IMR-90 (cell line): Measurements from ENCODE around the gene SDHA. TPM values are rescaled to one million over a fixed set of nuclear protein-coding genes. Genes with fewer than 3 reads are reported as not detected.

Experiments used
- ATAC-seq: fragments of 200-7000 bp; cut with Tn5 transposase; 2 replicates; pipeline ENCODE4 v1.9.1; 2020; ENCODE audit warnings: low read depth, mild to moderate bottlenecking, moderate library complexity
- BruUV-seq: library from RNA; stranded (reverse); fragments of 400-500 nt; replicated peaks from 2 replicates; lab custom pipeline; 2021; lab: Mats Ljungman, UMichigan
- CTCF ChIA-PET: fragments of 300-600 bp; formaldehyde crosslinking; extraction: SDS; loops from one replicate; lab custom pipeline; 2021; ENCODE audit warnings: antibody characterized with exemption; lab: Yijun Ruan, JAX
- POLR2A ChIA-PET: fragments of 300-600 bp; sonication (Branson Sonifier 250); formaldehyde crosslinking; loops from one replicate; lab custom pipeline; 2022; ENCODE audit warnings: antibody characterized with exemption; ENCODE audit not compliant: unreplicated experiment; lab: Charles Lee
- DNase-seq: peaks from one replicate; pipeline ENCODE4 v3.0.0; 2013
- H2AFZ ChIP-seq: replicated peaks from 2 replicates; pipeline ENCODE3; 2013; ENCODE audit warnings: low read length, mild to moderate bottlenecking; ENCODE audit not compliant: poor library complexity
- H2AK5ac ChIP-seq: 2 replicates; pipeline ENCODE4 v1.6.1; 2013; ENCODE audit warnings: low read depth, low read length, inconsistent platforms
- H2AK9ac ChIP-seq: replicated peaks from 2 replicates; pipeline ENCODE3; 2013; ENCODE audit warnings: mild to moderate bottlenecking, low read depth, low read length, moderate library complexity; ENCODE audit not compliant: poor library complexity
- H2BK120ac ChIP-seq: 2 replicates; pipeline ENCODE4 v1.6.1; 2013; ENCODE audit warnings: low read depth, low read length, inconsistent platforms
- H2BK15ac ChIP-seq: 3 replicates; pipeline ENCODE4 v1.6.1; 2013; ENCODE audit warnings: low read depth, low read length, inconsistent platforms
- H2BK20ac ChIP-seq: 2 replicates; pipeline ENCODE4 v1.6.1; 2013; ENCODE audit warnings: low read depth, mild to moderate bottlenecking, inconsistent platforms, low read length, moderate library complexity
- H2BK5ac ChIP-seq: 2 replicates; pipeline ENCODE4 v1.6.1; 2013; ENCODE audit warnings: mild to moderate bottlenecking, low read depth, low read length, inconsistent platforms; ENCODE audit not compliant: poor library complexity, severe bottlenecking
- H3K14ac ChIP-seq: replicated peaks from 2 replicates; pipeline ENCODE4 v1.6.1; 2013; ENCODE audit warnings: low read depth, low read length, inconsistent platforms
- H3K18ac ChIP-seq: 2 replicates; pipeline ENCODE4 v1.6.1; 2013; ENCODE audit warnings: low read depth, low read length, control low read depth
- H3K23ac ChIP-seq: 2 replicates; pipeline ENCODE4 v1.6.1; 2013; ENCODE audit warnings: low read depth, low read length, inconsistent platforms
- H3K27ac ChIP-seq: 2 replicates; pipeline ENCODE4 v1.5.1; 2013; ENCODE audit warnings: mild to moderate bottlenecking, control low read depth, low read length; ENCODE audit not compliant: insufficient read depth
- H3K27me3 ChIP-seq: 2 replicates; pipeline ENCODE4 v1.6.1; 2013; ENCODE audit warnings: low read length; ENCODE audit not compliant: control insufficient read depth, insufficient read depth
- H3K36me3 ChIP-seq: 2 replicates; pipeline ENCODE4 v1.6.1; 2013; ENCODE audit warnings: low read length, mixed read lengths; ENCODE audit not compliant: control insufficient read depth, insufficient read depth
- H3K4ac ChIP-seq: 2 replicates; pipeline ENCODE4 v1.6.1; 2013; ENCODE audit warnings: low read depth, low read length, inconsistent platforms
- H3K4me1 ChIP-seq: 2 replicates; pipeline ENCODE4 v1.6.1; 2013; ENCODE audit warnings: low read length, mixed read lengths; ENCODE audit not compliant: control insufficient read depth, insufficient read depth
- H3K4me2 ChIP-seq: 2 replicates; pipeline ENCODE4 v1.6.1; 2013; ENCODE audit warnings: low read depth, mild to moderate bottlenecking, control low read depth, low read length, moderate library complexity
- H3K4me3 ChIP-seq: 2 replicates; pipeline ENCODE4 v1.5.1; 2013; ENCODE audit warnings: low read depth, mild to moderate bottlenecking, control low read depth, low read length, moderate library complexity; ENCODE audit not compliant: insufficient read depth
- H3K56ac ChIP-seq: 2 replicates; pipeline ENCODE4 v1.6.1; 2013; ENCODE audit warnings: low read length, inconsistent platforms; ENCODE audit not compliant: insufficient read depth; ENCODE audit errors: extremely low read depth
- H3K79me1 ChIP-seq, 2 experiments: 2 replicates each; pipeline ENCODE4 v1.6.1; 2013; ENCODE audit warnings: low read length in 2 of 2, inconsistent platforms in 1 of 2, low read depth in 1 of 2
- H3K9ac ChIP-seq: 2 replicates; pipeline ENCODE4 v1.6.1; 2013; ENCODE audit warnings: low read depth, low read length, control low read depth
- H3K9me1 ChIP-seq: 2 replicates; pipeline ENCODE4 v1.6.1; 2013; ENCODE audit warnings: low read length, inconsistent platforms; ENCODE audit not compliant: insufficient read depth
- H3K9me3 ChIP-seq: 2 replicates; pipeline ENCODE4 v1.6.1; 2013; ENCODE audit warnings: low read length; ENCODE audit not compliant: control insufficient read depth, insufficient read depth
- H4K20me1 ChIP-seq: 2 replicates; pipeline ENCODE4 v1.6.1; 2013; ENCODE audit warnings: low read length, inconsistent platforms; ENCODE audit not compliant: insufficient read depth
- H4K5ac ChIP-seq: 2 replicates; pipeline ENCODE4 v1.6.1; 2013; ENCODE audit warnings: mild to moderate bottlenecking, low read depth, low read length, control low read depth
- H4K8ac ChIP-seq, 2 experiments: 2 replicates each; pipeline ENCODE4 v1.6.1; 2013; ENCODE audit warnings: low read depth in 2 of 2, low read length in 2 of 2, control low read depth in 1 of 2, inconsistent platforms in 1 of 2
- H4K91ac ChIP-seq: 2 replicates; pipeline ENCODE4 v1.6.1; 2013; ENCODE audit warnings: low read depth, low read length, inconsistent platforms; ENCODE audit not compliant: insufficient read depth
- BHLHE40 ChIP-seq: fragments of 150-350 bp; IDR thresholded peaks from 2 replicates; pipeline ENCODE4 v1.6.1; 2016; ENCODE audit warnings: mild to moderate bottlenecking, low read depth, low read length
- CEBPB ChIP-seq: IDR thresholded peaks from 2 replicates; pipeline ENCODE4 v1.6.1; 2012; ENCODE audit warnings: low read depth, low read length, improper control_type of control experiment
- CHD1 ChIP-seq: IDR thresholded peaks from 2 replicates; pipeline ENCODE4 v1.6.1; 2012; ENCODE audit warnings: low read depth, low read length, improper control_type of control experiment
- FOS ChIP-seq: fragments of 150-350 bp; IDR thresholded peaks from 2 replicates; pipeline ENCODE4 v1.6.1; 2016; ENCODE audit warnings: low read depth, low read length
- MAFK ChIP-seq: IDR thresholded peaks from 2 replicates; pipeline ENCODE4 v1.6.1; 2012; ENCODE audit warnings: low read depth, low read length, improper control_type of control experiment
- MAZ ChIP-seq: IDR thresholded peaks from 2 replicates; pipeline ENCODE4 v1.6.1; 2012; ENCODE audit warnings: low read depth, mild to moderate bottlenecking, low read length, improper control_type of control experiment, moderate library complexity, borderline replicate concordance
- MXI1 ChIP-seq: IDR thresholded peaks from 2 replicates; pipeline ENCODE4 v1.6.1; 2012; ENCODE audit warnings: low read depth, mild to moderate bottlenecking, low read length, moderate library complexity, borderline replicate concordance
- NFE2L2 ChIP-seq: fragments of 150-350 bp; IDR thresholded peaks from 2 replicates; pipeline ENCODE4 v1.6.1; 2016; ENCODE audit warnings: low read depth, mild to moderate bottlenecking, low read length
- POLR2A ChIP-seq: IDR thresholded peaks from 2 replicates; pipeline ENCODE4 v1.6.1; 2012; ENCODE audit warnings: mild to moderate bottlenecking, low read depth, low read length
- RAD21 ChIP-seq: IDR thresholded peaks from 2 replicates; pipeline ENCODE4 v1.6.1; 2012; ENCODE audit warnings: low read length, improper control_type of control experiment
- RCOR1 ChIP-seq: IDR thresholded peaks from 2 replicates; pipeline ENCODE4 v1.6.1; 2012; ENCODE audit warnings: mild to moderate bottlenecking, low read length, improper control_type of control experiment; ENCODE audit not compliant: insufficient replicate concordance
- RFX5 ChIP-seq: IDR thresholded peaks from 2 replicates; pipeline ENCODE4 v1.8.0; 2012; ENCODE audit warnings: low read depth, mild to moderate bottlenecking, low read length, moderate library complexity
- SMC3 ChIP-seq: fragments of 150-350 bp; IDR thresholded peaks from 2 replicates; pipeline ENCODE4 v1.6.1; 2016; ENCODE audit warnings: low read depth, mild to moderate bottlenecking, antibody characterized with exemption, low read length, moderate library complexity
- WGBS, 2 experiments: methylation state at CpG; one replicate each; pipeline versions ENCODE4 v1.1.5 to v1.1.7; 2013; ENCODE audit warnings: missing lambda C conversion rate in 2 of 2; ENCODE audit not compliant: insufficient read length in 1 of 2; ENCODE audit errors: extremely low coverage in 2 of 2; 5-methylcytosine and 5-hydroxymethylcytosine counted together
- dilution Hi-C: fragments of 300-500 bp; cut with HindIII; formaldehyde crosslinking; loops from one replicate; pipeline ENCODE4 v1.14.3; 2018; ENCODE audit warnings: low sequenced_read_pairs; ENCODE audit not compliant: unreplicated experiment
- in situ Hi-C: fragments of 300-500 bp; cut with MboI; formaldehyde crosslinking; loops from 3 replicates; pipeline ENCODE4 v1.14.3; 2019; ENCODE audit warnings: low sequenced_read_pairs, inconsistent platforms, mixed read lengths
- intact Hi-C: fragments of 100-400 bp; cut with micrococcal nuclease; formaldehyde crosslinking; loops from 2 replicates; pipeline ENCODE4 v1.10.0; 2022
- polyA plus RNA-seq, 3 experiments: library from polyadenylated mRNA; depleted of rRNA; stranded (reverse); fragments of >200 nt; gene quantifications; 2 replicates each; pipeline ENCODE4 v1.2.3, GENCODE V29; 2012; ENCODE audit warnings: low replicate concordance in 1 of 3
- total RNA-seq: library from RNA; depleted of rRNA; stranded (reverse); fragments of >200 nt; gene quantifications from 2 replicates; pipeline ENCODE4 v1.2.3, GENCODE V29; 2012
- TF ChIP-seq, protein P1 (sequence below): fragments of 150-350 bp; IDR thresholded peaks from 2 replicates; pipeline ENCODE4 v1.6.1; 2017; ENCODE audit warnings: mild to moderate bottlenecking, antibody characterized with exemption, low read length, low read depth
- TF ChIP-seq, protein P2 (sequence below): conservative IDR thresholded peaks from 2 replicates; pipeline ENCODE4 v1.5.1; 2012; ENCODE audit warnings: mild to moderate bottlenecking, low read depth, low read length, improper control_type of control experiment
- TF ChIP-seq, protein P3 (sequence below): fragments of 150-350 bp; IDR thresholded peaks from 2 replicates; pipeline ENCODE4 v1.6.1; 2016; ENCODE audit warnings: low read depth, mild to moderate bottlenecking, low read length, moderate library complexity, borderline replicate concordance

The SDHA gene
- total and polyA plus RNA-seq, 2 of the 4 experiments (the other 2 are of a cell fraction): 105 to 121 TPM

DNA sequence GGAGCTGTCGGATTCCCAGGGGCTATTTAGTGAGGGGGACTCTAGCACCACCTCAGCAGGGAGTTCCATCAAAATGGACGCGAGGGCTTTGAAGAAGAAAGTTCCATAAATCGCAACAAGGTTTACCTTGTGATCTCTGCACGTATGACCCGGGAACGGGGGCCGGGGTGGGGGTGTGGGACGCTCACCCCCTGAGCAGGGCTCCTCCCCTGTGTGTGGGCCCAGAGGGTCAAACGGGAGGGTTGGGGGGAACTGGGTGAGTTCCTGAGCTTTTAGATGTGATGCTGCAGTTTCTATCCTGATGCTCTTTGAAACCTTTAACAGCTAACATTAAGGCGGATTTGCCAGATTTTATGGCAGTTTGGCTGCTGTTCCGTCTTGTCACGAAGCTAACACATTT, 45.7 kb upstream of the SDHA start:
- H2AFZ ChIP-seq: no peak overlapping the region
- H3K4ac ChIP-seq: no peak overlapping the region
- H3K36me3 ChIP-seq: no peaks in the 10 kb centered on the region
- H4K5ac ChIP-seq: no peak overlapping the region
- H4K20me1 ChIP-seq: no peaks in the 10 kb centered on the region
- DNase-seq (no peak), ATAC-seq (no peak)
- no peak overlapping the region for H3K18ac ChIP-seq
- H3K14ac ChIP-seq: no peak overlapping the region
- in situ Hi-C loops: no loop called here
- no peak overlapping the region for H3K9ac ChIP-seq
- H2BK120ac ChIP-seq: no peak overlapping the region
- H2AK9ac ChIP-seq: no peak overlapping the region
- H2BK20ac ChIP-seq: no peak overlapping the region
- H2BK5ac ChIP-seq: no peak overlapping the region
- TF ChIP-seq, protein P1, sequence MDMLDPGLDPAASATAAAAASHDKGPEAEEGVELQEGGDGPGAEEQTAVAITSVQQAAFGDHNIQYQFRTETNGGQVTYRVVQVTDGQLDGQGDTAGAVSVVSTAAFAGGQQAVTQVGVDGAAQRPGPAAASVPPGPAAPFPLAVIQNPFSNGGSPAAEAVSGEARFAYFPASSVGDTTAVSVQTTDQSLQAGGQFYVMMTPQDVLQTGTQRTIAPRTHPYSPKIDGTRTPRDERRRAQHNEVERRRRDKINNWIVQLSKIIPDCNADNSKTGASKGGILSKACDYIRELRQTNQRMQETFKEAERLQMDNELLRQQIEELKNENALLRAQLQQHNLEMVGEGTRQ: no peak
- TF ChIP-seq, protein P2, sequence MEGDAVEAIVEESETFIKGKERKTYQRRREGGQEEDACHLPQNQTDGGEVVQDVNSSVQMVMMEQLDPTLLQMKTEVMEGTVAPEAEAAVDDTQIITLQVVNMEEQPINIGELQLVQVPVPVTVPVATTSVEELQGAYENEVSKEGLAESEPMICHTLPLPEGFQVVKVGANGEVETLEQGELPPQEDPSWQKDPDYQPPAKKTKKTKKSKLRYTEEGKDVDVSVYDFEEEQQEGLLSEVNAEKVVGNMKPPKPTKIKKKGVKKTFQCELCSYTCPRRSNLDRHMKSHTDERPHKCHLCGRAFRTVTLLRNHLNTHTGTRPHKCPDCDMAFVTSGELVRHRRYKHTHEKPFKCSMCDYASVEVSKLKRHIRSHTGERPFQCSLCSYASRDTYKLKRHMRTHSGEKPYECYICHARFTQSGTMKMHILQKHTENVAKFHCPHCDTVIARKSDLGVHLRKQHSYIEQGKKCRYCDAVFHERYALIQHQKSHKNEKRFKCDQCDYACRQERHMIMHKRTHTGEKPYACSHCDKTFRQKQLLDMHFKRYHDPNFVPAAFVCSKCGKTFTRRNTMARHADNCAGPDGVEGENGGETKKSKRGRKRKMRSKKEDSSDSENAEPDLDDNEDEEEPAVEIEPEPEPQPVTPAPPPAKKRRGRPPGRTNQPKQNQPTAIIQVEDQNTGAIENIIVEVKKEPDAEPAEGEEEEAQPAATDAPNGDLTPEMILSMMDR: no peak
- TF ChIP-seq, protein P3, sequence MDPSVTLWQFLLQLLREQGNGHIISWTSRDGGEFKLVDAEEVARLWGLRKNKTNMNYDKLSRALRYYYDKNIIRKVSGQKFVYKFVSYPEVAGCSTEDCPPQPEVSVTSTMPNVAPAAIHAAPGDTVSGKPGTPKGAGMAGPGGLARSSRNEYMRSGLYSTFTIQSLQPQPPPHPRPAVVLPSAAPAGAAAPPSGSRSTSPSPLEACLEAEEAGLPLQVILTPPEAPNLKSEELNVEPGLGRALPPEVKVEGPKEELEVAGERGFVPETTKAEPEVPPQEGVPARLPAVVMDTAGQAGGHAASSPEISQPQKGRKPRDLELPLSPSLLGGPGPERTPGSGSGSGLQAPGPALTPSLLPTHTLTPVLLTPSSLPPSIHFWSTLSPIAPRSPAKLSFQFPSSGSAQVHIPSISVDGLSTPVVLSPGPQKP: no peak
- TF ChIP-seq MAZ: no peak
- no peak for TF ChIP-seq MXI1
- no peak for TF ChIP-seq RAD21
- no peak for TF ChIP-seq CHD1
- no peak for TF ChIP-seq MAFK
- no peak for TF ChIP-seq SMC3
- no peak for TF ChIP-seq POLR2A
- TF ChIP-seq FOS: no peak
- no peak for TF ChIP-seq BHLHE40
- no peak for TF ChIP-seq CEBPB
- TF ChIP-seq RCOR1: no peak
- no peak for TF ChIP-seq NFE2L2
- TF ChIP-seq RFX5: no peak
- H3K56ac ChIP-seq: no peak overlapping the region
- H3K4me2 ChIP-seq: no peak overlapping the region
- peaks cover 4% of the 10 kb centered on the region for H3K27me3 ChIP-seq
- H3K9me3 ChIP-seq: no peaks in the 10 kb centered on the region
- H2AK5ac ChIP-seq: no peak overlapping the region
- H2BK15ac ChIP-seq: no peak overlapping the region
- no peak overlapping the region for H3K27ac ChIP-seq
- ChIA-PET CTCF (interaction anchor here (2.2 kb wide), 1 partner anchor 16 kb away, joined by 7 read pairs; no protein-coding TSS in a partner anchor), POLR2A (no interaction called here)
- BruUV-seq: no TSS peak
- intact Hi-C loops: no loop called here
- H3K9me1 ChIP-seq: peaks cover 18% of the 10 kb centered on the region; the same call in 1 of the 2 replicates
- WGBS, 2 experiments: 84% methylated on average over 11 of the region's 13 CpGs; no CpG with 5 or more reads in 1 of the 2 experiments
- H3K79me1 ChIP-seq: no peaks in the 10 kb centered on the region; a peak in 1 of 4 replicates
- H3K4me1 ChIP-seq: peaks cover 19% of the 10 kb centered on the region
- no peak overlapping the region for H4K91ac ChIP-seq
- no peak overlapping the region for H3K4me3 ChIP-seq
- H3K23ac ChIP-seq: no peak overlapping the region
- H4K8ac ChIP-seq: no peak overlapping the region
- dilution Hi-C loops: no loop called here
